Gastrocnemius medialis (tissue), 4 donors: Measurements from ENCODE around the gene TRIO. TPM values are rescaled to one million over a fixed set of nuclear protein-coding genes. Genes with fewer than 3 reads are reported as not detected.
"Not testable (repeated sequence)": the region's sequence is repeated elsewhere in the genome, so short reads cannot be mapped to it uniquely, and the experiment has no call there.

ENCODE experiments used
- ATAC-seq, 2 donors: fragments of 150-250 bp; one replicate each; pipeline ENCODE4 v1.9.1; 2016
- DNase-seq, 2 donors: peaks; one replicate each; pipeline ENCODE4 v3.0.0-alpha.2; 2019
- H3K27ac ChIP-seq, 4 donors: fragments of 200-600 bp; sonication (generic); 1 replicate in 1 of 4; 2 replicates in 3 of 4; pipeline ENCODE4 v1.5.1; 2016 to 2018; ENCODE audit warnings: mild to moderate bottlenecking in 2 of 4, moderate library complexity in 1 of 4
- H3K27me3 ChIP-seq, 3 donors: fragments of 200-600 bp; sonication (generic) in 2 of 3; 1 replicate in 1 of 3; 2 replicates in 2 of 3; pipeline versions ENCODE4 v1.5.1 to v1.6.0; 2016 to 2019; ENCODE audit warnings: mild to moderate bottlenecking in 1 of 3, moderate library complexity in 1 of 3
- H3K36me3 ChIP-seq, 2 donors: fragments of 200-600 bp; sonication (generic) in 1 of 2; one replicate each; pipeline ENCODE4 v1.5.1; 2017 to 2018
- H3K4me1 ChIP-seq, 2 donors: fragments of 200-600 bp; sonication (generic) in 1 of 2; one replicate each; pipeline ENCODE4 v1.5.1; 2016 to 2017; ENCODE audit warnings: mild to moderate bottlenecking in 2 of 2
- H3K4me3 ChIP-seq, 4 donors: fragments of 200-600 bp; sonication (generic) in 3 of 4; 1 replicate in 1 of 4; 2 replicates in 3 of 4; pipeline ENCODE4 v1.5.1; 2016 to 2019; ENCODE audit warnings: mild to moderate bottlenecking in 2 of 4
- H3K9me3 ChIP-seq, 3 donors: fragments of 200-600 bp; sonication (generic) in 2 of 3; 1 replicate in 1 of 3; 2 replicates in 2 of 3; pipeline ENCODE4 v1.5.1; 2016 to 2019
- POLR2A ChIP-seq, 2 donors: fragments of 450-650 bp; IDR thresholded peaks; one replicate each; pipeline ENCODE4 v1.6.1; 2017; ENCODE audit warnings: antibody characterized with exemption in 2 of 2, mild to moderate bottlenecking in 2 of 2, moderate library complexity in 2 of 2
- in situ Hi-C, 4 donors: fragments of 200-750 bp; cut with MboI; loops; one replicate each; pipeline versions ENCODE4 v1.15.0 to v1.8.0; 2017; ENCODE audit warnings: low sequenced_read_pairs in 4 of 4
- intact Hi-C: fragments of 100-400 bp; cut with DNase I; formaldehyde crosslinking; loops from one replicate; pipeline ENCODE4 v1.15.1; 2023; ENCODE audit warnings: low total_unique reads
- total RNA-seq, 4 donors: library from RNA; depleted of rRNA; stranded (reverse); fragments of >200 nt; gene quantifications; one replicate each; pipeline versions ENCODE4 v1.1.0 to v1.2.3, GENCODE V29; 2016
- TF ChIP-seq, protein P1 (sequence below), 5 experiments: fragments of 450-650 bp in 3 of 5; fragments of 200-600 bp in 2 of 5; sonication (generic) in 2 of 5; IDR thresholded peaks in 4 of 5; conservative IDR thresholded peaks in 1 of 5; 1 replicate in 4 of 5; 2 replicates in 1 of 5; pipeline ENCODE4 v1.5.1; 2016 to 2019; ENCODE audit warnings: antibody characterized with exemption in 5 of 5, mild to moderate bottlenecking in 3 of 5, moderate library complexity in 3 of 5

The TRIO gene
- total RNA-seq, 4 donors from 2014 or later, result 31.5 to 57.5 (median 50.4) TPM

DNA sequence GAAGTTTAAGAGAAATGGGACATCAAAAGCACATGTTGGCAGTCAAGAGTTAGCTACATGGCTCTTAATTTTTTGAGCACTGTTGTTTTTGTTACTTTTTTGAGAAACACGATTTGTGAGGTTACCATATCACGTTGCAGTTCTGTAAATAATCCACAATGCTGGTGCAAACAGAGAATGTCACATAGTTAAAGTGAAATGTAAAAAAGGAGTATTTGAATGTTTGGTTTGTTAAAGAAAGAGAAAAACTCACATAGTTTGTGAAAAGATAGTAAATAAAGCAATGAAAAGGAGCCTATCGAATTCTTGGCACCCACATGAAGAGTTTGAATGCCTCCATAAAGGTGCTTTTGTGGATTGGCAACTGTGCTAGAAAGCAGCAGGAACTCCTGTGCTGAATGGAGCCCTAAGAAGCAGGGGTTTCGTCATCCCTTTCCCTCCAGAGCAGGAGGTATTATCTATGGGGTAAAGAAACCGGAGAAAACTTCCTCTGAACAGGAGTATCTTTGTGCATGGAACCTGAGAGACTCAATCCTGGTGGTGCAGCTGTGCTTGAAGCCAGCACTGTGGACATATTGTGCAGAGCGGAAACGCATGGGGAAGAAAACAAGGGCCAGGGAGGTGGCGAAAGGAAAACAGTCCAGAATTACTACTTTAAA lies 289.9 kb downstream of the TRIO start:
- H3K9me3 ChIP-seq, result no peaks in the 10 kb centered on the region
- peaks cover 18 to 30% of the 10 kb centered on the region in 2 donors for H3K4me1 ChIP-seq
- no peak for TF ChIP-seq POLR2A (IDR thresholded peaks at IDR 0.05)
- H3K4me3 ChIP-seq, result no peak overlapping the region
- intact Hi-C loops (no loop called here), in situ Hi-C loops (no loop called here)
- ATAC-seq, result no peak
- H3K36me3 ChIP-seq, result no peaks in the 10 kb centered on the region
- H3K27ac ChIP-seq, result no peak overlapping the region
- no peaks in the 10 kb centered on the region for H3K27me3 ChIP-seq
- DNase-seq, result no peak

DNA sequence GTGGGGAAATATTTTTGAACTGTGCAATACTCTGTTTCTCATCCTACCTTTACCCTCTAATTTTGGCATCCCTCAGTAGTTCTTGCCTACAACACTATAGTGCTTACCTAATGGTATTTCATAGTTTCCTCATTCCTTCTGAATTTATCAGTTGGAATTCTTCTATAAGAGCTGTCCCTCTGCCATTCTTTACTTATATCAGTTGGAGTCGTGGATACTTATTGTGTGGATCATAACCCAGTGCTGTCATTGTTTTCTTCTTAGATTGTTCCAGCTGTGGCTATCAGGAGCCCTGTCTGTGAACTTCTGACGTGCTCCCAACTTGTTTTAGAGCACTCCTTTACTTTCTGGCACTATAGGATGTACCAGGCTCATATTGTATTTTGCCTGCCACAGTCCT lies 292.3 kb downstream of the TRIO start:
- DNase-seq (no peak), ATAC-seq (no peak)
- Histone ChIP-seq H3K27ac (no peak overlapping the region), H3K27me3 (no peaks in the 10 kb centered on the region), H3K36me3 (no peaks in the 10 kb centered on the region), H3K9me3 (no peaks in the 10 kb centered on the region), H3K4me1 (peaks cover 15 to 21% of the 10 kb centered on the region in 2 donors), H3K4me3 (no peak overlapping the region)
- in situ Hi-C loops (no loop called here), intact Hi-C loops (no loop called here)
- TF ChIP-seq POLR2A (IDR thresholded peaks at IDR 0.05), result no peak
- TF ChIP-seq, protein P1, sequence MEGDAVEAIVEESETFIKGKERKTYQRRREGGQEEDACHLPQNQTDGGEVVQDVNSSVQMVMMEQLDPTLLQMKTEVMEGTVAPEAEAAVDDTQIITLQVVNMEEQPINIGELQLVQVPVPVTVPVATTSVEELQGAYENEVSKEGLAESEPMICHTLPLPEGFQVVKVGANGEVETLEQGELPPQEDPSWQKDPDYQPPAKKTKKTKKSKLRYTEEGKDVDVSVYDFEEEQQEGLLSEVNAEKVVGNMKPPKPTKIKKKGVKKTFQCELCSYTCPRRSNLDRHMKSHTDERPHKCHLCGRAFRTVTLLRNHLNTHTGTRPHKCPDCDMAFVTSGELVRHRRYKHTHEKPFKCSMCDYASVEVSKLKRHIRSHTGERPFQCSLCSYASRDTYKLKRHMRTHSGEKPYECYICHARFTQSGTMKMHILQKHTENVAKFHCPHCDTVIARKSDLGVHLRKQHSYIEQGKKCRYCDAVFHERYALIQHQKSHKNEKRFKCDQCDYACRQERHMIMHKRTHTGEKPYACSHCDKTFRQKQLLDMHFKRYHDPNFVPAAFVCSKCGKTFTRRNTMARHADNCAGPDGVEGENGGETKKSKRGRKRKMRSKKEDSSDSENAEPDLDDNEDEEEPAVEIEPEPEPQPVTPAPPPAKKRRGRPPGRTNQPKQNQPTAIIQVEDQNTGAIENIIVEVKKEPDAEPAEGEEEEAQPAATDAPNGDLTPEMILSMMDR (IDR thresholded peaks at IDR 0.05 in 4 of 5, conservative IDR thresholded peaks at IDR 0.05 in 1 of 5), result no peak

DNA sequence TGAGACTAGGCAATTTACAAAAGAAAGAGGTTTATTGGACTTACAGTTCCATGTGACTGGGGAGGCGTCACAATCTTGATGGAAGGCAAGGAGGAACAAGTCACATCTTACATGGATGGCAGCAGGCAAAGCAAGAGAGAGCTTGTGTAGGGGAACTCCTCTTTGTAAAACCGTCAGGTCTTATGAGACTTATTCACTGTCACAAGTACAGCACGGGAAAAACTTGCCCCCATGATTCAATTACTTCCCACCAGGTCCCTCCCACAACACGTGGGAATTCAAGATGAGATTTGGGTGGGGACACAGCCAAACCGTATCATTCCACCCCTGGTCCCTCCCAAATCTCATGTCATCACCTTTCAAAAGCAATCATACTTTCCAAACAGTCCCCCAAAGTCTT lies 293.0 kb downstream of the TRIO start:
- H3K4me3 ChIP-seq, intact Hi-C loops, ATAC-seq, H3K27me3 ChIP-seq, DNase-seq, H3K27ac ChIP-seq, in situ Hi-C loops, H3K9me3 ChIP-seq, H3K36me3 ChIP-seq: not testable (repeated sequence)
- H3K4me1 ChIP-seq, result peaks cover 18 to 22% of the 10 kb centered on the region in 2 donors

DNA sequence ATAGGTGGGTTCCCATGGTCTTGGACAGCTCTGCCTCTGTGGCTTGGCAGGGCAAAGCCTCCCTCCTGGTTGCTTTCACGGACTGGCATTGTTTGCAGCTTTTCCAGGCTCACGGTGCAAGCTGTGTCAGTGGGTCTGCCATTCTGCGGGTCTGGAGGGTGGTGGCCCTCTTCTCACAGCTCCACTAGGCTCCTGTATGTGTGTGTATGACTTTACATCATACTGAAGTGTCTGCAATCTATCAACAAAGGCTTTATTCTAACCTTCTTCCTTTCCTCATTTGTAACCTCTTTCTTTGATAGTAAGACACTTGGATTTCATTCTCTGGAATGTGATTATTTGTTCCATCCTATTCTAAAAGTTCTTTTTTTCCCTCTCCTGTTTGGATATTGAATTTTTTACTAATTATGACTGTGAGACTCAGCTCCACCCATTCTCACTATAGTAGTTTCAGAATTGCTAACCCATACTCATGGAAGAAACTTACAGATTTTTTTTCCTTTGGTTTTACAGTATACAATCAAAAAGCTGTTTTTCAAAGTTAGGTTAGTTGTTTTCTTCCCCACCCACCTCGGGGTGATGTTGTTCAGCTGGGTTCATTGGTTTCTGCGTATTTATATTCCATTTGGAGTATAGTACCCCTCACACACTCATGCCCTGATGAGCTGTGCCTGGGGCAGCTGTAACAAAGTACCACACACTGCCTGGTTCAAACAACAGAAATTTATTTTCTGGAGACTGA lies 293.8 kb downstream of the TRIO start:
- no peak overlapping the region for H3K4me3 ChIP-seq
- DNase-seq, result no peak
- no peak for TF ChIP-seq POLR2A (IDR thresholded peaks at IDR 0.05)
- TF ChIP-seq, protein P1 (IDR thresholded peaks at IDR 0.05 in 4 of 5, conservative IDR thresholded peaks at IDR 0.05 in 1 of 5), result no peak
- no peaks in the 10 kb centered on the region for H3K36me3 ChIP-seq
- in situ Hi-C loops, result no loop called here
- no peaks in the 10 kb centered on the region for H3K27me3 ChIP-seq
- no peaks in the 10 kb centered on the region for H3K9me3 ChIP-seq
- no peak for ATAC-seq
- peaks cover 14 to 18% of the 10 kb centered on the region in 2 donors for H3K4me1 ChIP-seq
- H3K27ac ChIP-seq, result no peak overlapping the region
- intact Hi-C loops, result no loop called here

DNA sequence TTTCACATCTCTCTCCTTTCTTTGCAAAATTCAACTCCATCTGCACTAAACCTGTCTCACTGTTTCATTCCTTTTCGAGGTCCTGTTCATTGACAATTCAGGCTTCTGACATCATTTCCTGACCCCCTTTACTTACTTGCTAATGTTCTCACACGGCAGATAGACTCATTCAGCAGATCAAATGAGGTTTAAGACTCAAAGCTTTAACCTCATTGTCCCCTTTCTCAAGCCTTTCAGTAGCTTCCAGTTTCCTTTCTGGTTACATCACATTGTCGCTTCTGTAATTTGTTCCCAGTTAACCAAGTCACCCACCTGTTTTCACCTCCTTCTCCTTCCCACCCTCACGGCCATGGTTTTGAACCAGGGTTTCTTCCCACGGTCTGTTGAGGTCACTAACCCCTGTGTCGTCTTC lies 295.1 kb downstream of the TRIO start:
- in situ Hi-C loops (no loop called here), intact Hi-C loops (no loop called here)
- Histone ChIP-seq H3K36me3 (no peaks in the 10 kb centered on the region), H3K27me3 (no peaks in the 10 kb centered on the region), H3K27ac (no peak overlapping the region), H3K4me3 (no peak overlapping the region), H3K4me1 (peaks cover 7 to 8% of the 10 kb centered on the region in 2 donors), H3K9me3 (no peaks in the 10 kb centered on the region)
- DNase-seq, result no peak
- TF ChIP-seq POLR2A (IDR thresholded peaks at IDR 0.05), result no peak
- TF ChIP-seq, protein P1 (IDR thresholded peaks at IDR 0.05 in 4 of 5, conservative IDR thresholded peaks at IDR 0.05 in 1 of 5), result no peak
- no peak for ATAC-seq
